ENCODE results near the gene LETM1. TPM values are rescaled to one million over a fixed set of nuclear protein-coding genes. Genes with fewer than 3 reads are reported as not detected.
A peak's percentile ranks its signal among the peaks of the same experiment; 100 is the strongest.

LETM1 gene
- total RNA-seq, 1 experiment from 2014 or later, result 67.3 TPM

DNA sequence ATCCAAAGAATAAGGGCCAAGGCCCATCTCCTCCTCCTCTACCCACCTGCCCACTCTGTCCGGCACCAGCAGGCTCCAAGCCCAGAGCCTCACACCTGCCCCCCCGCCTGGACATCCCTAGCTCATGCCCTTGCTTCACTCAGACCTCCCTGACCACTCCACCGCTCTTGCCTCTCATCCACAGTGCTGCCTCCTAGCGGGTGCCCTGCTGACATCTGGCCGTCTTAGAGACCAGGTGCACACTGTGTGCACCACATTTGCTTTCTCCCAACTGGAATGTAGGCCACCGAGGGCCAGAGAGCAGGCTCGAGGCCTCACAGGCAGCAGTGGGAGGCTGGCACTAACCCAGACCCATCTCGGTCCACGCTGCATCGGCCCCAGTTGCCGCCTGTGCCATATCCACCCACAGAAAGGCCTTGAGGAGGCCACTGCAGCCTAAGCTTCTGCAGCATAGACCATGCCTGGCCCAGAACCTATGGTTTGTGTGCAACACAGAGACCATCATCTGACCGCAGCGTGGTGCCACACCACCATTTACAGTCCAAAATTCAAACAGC, 13.5 kb downstream of the LETM1 start:
- Histone ChIP-seq H3K9me2 (ENCODE audit: insufficient read depth) (no peaks in the 10 kb centered on the region), H3K9ac (ENCODE audit: low read length) (no peak overlapping the region), H2AFZ (ENCODE audit: low read depth, low read length, poor library complexity, severe bottlenecking) (no peak overlapping the region), H3K4me3 (replicated peaks in 1 of 2; ENCODE audit: low read depth in 1 of 2, low read length in 2 of 2) (no peak overlapping the region), H4K20me1 (ENCODE audit: insufficient read depth) (no peaks in the 10 kb centered on the region), H3K27ac (ENCODE audit: low read depth, low read length) (no peak overlapping the region), H3K79me2 (ENCODE audit: insufficient read depth, low read length) (peaks cover 92% of the 10 kb centered on the region), H3K4me2 (ENCODE audit: low read length) (no peak overlapping the region), H3K36me3 (ENCODE audit: control insufficient read depth in 1 of 2, insufficient read depth in 2 of 2, low read length in 2 of 2) (peaks cover 31 to 51% of the 10 kb centered on the region in 2 experiments; a peak in 3 of 4 replicates), H3K4me1 (ENCODE audit: control insufficient read depth in 1 of 2, insufficient read depth in 2 of 2, low read length in 2 of 2) (no peaks in the 10 kb centered on the region), H3K27me3 (ENCODE audit: insufficient read depth, low read length) (no peaks in the 10 kb centered on the region), H3K9me3 (ENCODE audit: control insufficient read depth in 1 of 2, insufficient read depth in 1 of 2, low read depth in 1 of 2, low read length in 2 of 2) (no peaks in the 10 kb centered on the region)
- ChIA-PET RAD21 (ENCODE audit: low non-redundant PET in 1 of 2, low total read pairs in 2 of 2, uncharacterized antibody in 2 of 2, unreplicated experiment in 2 of 2) (no interaction called here), CTCF (no interaction called here), POLR2A (no interaction called here)
- TF ChIP-seq JUND (IDR thresholded peaks at IDR 0.05) (no peak), ZNF274 (IDR thresholded peaks at IDR 0.05; ENCODE audit: low read depth, low read length) (no peak), ZFX (IDR thresholded peaks at IDR 0.05) (no peak), POLR2AphosphoS5 (IDR thresholded peaks at IDR 0.05; ENCODE audit: low read depth, low read length) (no peak), ELF1 (IDR thresholded peaks at IDR 0.05; ENCODE audit: borderline replicate concordance, low read depth) (no peak), SRF (IDR thresholded peaks at IDR 0.05; ENCODE audit: low read depth) (no peak), FOSL1 (IDR thresholded peaks at IDR 0.05; ENCODE audit: low read depth) (no peak), TCF7L2 (IDR thresholded peaks at IDR 0.05; ENCODE audit: borderline replicate concordance, extremely low read depth, insufficient read depth, insufficient read length) (no peak), EZH2 (IDR thresholded peaks at IDR 0.05) (no peak)
- TF ChIP-seq, protein P1, sequence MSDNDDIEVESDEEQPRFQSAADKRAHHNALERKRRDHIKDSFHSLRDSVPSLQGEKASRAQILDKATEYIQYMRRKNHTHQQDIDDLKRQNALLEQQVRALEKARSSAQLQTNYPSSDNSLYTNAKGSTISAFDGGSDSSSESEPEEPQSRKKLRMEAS (IDR thresholded peaks at IDR 0.05), result no peak
- TF ChIP-seq, protein P2, sequence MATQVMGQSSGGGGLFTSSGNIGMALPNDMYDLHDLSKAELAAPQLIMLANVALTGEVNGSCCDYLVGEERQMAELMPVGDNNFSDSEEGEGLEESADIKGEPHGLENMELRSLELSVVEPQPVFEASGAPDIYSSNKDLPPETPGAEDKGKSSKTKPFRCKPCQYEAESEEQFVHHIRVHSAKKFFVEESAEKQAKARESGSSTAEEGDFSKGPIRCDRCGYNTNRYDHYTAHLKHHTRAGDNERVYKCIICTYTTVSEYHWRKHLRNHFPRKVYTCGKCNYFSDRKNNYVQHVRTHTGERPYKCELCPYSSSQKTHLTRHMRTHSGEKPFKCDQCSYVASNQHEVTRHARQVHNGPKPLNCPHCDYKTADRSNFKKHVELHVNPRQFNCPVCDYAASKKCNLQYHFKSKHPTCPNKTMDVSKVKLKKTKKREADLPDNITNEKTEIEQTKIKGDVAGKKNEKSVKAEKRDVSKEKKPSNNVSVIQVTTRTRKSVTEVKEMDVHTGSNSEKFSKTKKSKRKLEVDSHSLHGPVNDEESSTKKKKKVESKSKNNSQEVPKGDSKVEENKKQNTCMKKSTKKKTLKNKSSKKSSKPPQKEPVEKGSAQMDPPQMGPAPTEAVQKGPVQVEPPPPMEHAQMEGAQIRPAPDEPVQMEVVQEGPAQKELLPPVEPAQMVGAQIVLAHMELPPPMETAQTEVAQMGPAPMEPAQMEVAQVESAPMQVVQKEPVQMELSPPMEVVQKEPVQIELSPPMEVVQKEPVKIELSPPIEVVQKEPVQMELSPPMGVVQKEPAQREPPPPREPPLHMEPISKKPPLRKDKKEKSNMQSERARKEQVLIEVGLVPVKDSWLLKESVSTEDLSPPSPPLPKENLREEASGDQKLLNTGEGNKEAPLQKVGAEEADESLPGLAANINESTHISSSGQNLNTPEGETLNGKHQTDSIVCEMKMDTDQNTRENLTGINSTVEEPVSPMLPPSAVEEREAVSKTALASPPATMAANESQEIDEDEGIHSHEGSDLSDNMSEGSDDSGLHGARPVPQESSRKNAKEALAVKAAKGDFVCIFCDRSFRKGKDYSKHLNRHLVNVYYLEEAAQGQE (IDR thresholded peaks at IDR 0.05; ENCODE audit: low read depth), result no peak
- TF ChIP-seq, protein P3, sequence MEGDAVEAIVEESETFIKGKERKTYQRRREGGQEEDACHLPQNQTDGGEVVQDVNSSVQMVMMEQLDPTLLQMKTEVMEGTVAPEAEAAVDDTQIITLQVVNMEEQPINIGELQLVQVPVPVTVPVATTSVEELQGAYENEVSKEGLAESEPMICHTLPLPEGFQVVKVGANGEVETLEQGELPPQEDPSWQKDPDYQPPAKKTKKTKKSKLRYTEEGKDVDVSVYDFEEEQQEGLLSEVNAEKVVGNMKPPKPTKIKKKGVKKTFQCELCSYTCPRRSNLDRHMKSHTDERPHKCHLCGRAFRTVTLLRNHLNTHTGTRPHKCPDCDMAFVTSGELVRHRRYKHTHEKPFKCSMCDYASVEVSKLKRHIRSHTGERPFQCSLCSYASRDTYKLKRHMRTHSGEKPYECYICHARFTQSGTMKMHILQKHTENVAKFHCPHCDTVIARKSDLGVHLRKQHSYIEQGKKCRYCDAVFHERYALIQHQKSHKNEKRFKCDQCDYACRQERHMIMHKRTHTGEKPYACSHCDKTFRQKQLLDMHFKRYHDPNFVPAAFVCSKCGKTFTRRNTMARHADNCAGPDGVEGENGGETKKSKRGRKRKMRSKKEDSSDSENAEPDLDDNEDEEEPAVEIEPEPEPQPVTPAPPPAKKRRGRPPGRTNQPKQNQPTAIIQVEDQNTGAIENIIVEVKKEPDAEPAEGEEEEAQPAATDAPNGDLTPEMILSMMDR (IDR thresholded peaks at IDR 0.05 in 2 of 3, conservative IDR thresholded peaks at IDR 0.05 in 1 of 3; ENCODE audit: borderline replicate concordance in 1 of 3, insufficient read depth in 1 of 3, low read depth in 2 of 3, low read length in 2 of 3), result no peak
- TF ChIP-seq, protein P4, sequence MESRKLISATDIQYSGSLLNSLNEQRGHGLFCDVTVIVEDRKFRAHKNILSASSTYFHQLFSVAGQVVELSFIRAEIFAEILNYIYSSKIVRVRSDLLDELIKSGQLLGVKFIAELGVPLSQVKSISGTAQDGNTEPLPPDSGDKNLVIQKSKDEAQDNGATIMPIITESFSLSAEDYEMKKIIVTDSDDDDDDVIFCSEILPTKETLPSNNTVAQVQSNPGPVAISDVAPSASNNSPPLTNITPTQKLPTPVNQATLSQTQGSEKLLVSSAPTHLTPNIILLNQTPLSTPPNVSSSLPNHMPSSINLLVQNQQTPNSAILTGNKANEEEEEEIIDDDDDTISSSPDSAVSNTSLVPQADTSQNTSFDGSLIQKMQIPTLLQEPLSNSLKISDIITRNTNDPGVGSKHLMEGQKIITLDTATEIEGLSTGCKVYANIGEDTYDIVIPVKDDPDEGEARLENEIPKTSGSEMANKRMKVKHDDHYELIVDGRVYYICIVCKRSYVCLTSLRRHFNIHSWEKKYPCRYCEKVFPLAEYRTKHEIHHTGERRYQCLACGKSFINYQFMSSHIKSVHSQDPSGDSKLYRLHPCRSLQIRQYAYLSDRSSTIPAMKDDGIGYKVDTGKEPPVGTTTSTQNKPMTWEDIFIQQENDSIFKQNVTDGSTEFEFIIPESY (IDR thresholded peaks at IDR 0.05; ENCODE audit: extremely low read depth, insufficient replicate concordance, low read length), result no peak
- TF ChIP-seq, protein P5, sequence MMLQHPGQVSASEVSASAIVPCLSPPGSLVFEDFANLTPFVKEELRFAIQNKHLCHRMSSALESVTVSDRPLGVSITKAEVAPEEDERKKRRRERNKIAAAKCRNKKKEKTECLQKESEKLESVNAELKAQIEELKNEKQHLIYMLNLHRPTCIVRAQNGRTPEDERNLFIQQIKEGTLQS (IDR thresholded peaks at IDR 0.05), result no peak
- ATAC-seq (peak; percentile 40; the same call in 1 of the 2 replicates), DNase-seq (ENCODE audit: low read depth, low spot score) (no peak)
- intact Hi-C loops (cut with micrococcal nuclease), result no loop called here
- no TSS peak for BruUV-seq (replicated peaks)
